ENCODE results near the gene XYLT1. TPM values are rescaled to one million over a fixed set of nuclear protein-coding genes. Genes with fewer than 3 reads are reported as not detected.

XYLT1 gene
- total RNA-seq, 4 donors from 2014 or later, result 6.6 to 17.2 (median 10.0) TPM

DNA sequence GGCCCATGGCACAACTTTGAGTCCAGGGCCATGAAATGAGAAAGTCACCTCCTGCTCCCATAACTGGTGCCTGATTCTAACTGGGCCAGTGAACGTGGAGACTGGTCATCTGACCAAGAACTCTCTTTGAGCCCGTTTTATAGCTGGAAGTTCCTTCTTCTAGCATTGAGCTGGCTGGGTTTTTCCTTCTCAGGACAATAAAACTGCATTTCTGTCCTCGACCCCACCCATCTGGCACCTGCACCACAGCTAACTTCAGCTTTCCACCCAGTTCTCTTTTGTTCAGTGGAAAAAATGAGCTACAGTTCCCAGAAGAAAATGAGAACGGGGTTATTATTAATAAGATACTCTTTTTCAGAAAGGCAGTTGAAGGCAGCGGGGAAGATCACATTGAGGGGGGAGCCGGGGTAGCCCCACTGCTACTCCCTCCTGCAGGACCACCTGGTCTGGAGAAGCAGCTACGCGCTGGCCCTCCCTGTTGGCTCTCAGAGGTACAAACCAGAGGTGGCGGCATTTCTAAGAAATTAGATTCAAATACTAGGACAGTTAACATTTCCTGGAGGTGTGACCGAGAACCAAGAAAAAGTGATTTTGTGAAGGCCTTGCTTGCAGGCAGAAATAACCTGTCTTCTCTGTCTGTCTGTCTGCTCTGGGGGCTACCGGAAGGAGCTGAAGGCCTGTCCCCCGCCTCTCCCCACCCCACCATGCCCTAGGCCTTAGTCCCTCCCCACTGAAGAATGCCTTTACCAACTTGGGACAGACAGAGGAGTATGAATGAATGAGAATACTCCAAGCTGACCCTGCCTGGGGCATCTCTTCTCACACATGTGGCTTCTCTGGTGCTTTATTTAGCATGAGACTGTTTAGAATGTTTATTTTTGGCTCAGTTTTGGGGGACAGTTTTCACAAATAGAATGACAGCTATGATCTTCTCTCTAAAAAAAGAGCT, 123.9 kb downstream of the XYLT1 start:
- Histone ChIP-seq H3K27me3 (no peaks in the 10 kb centered on the region), H3K36me3 (no peaks in the 10 kb centered on the region), H3K9me3 (no peaks in the 10 kb centered on the region), H3K4me3 (no peak overlapping the region), H3K27ac (peak overlapping the region in 3 of 4 donors; percentile 55 to 75 (median 72)), H3K4me1 (peaks cover 20 to 76% (median 36%) of the 10 kb centered on the region in 3 donors)
- intact Hi-C loops (cut with DNase I), result no loop called here
- WGBS, 2 donors, result 54 to 57% methylated on average over 12 of the region's 12 CpGs
- DNase-seq, result no peak
- TF ChIP-seq POLR2A (IDR thresholded peaks at IDR 0.05), result no peak
- TF ChIP-seq, protein P1, sequence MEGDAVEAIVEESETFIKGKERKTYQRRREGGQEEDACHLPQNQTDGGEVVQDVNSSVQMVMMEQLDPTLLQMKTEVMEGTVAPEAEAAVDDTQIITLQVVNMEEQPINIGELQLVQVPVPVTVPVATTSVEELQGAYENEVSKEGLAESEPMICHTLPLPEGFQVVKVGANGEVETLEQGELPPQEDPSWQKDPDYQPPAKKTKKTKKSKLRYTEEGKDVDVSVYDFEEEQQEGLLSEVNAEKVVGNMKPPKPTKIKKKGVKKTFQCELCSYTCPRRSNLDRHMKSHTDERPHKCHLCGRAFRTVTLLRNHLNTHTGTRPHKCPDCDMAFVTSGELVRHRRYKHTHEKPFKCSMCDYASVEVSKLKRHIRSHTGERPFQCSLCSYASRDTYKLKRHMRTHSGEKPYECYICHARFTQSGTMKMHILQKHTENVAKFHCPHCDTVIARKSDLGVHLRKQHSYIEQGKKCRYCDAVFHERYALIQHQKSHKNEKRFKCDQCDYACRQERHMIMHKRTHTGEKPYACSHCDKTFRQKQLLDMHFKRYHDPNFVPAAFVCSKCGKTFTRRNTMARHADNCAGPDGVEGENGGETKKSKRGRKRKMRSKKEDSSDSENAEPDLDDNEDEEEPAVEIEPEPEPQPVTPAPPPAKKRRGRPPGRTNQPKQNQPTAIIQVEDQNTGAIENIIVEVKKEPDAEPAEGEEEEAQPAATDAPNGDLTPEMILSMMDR (IDR thresholded peaks at IDR 0.05), result no peak

DNA sequence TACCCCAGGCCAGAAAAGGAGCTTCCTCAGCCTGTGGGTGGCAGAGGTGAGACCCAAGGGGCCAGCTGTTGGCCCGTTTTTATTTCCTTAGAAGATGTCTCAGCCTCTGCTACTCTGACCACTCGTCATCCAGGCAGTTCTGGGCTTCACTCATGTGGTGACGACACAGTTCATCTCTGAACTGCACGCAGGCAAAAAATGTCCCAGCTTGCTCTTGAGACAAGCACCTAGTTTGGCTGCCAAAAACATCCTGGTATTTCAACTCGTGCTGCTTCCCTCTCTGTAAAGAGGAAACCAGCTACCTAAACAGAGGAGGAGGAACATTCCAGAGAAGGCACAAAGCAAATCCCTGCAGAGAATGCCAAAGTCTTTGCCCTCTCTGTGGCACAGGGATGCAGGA, 125.7 kb downstream of the XYLT1 start:
- TF ChIP-seq POLR2A (IDR thresholded peaks at IDR 0.05), result no peak
- TF ChIP-seq, protein P1 (IDR thresholded peaks at IDR 0.05), result no peak
- H3K27me3 ChIP-seq, result no peaks in the 10 kb centered on the region
- H3K4me1 ChIP-seq, result peaks cover 20 to 75% (median 46%) of the 10 kb centered on the region in 3 donors
- no peak overlapping the region for H3K4me3 ChIP-seq
- no peak for DNase-seq
- H3K27ac ChIP-seq, result peak overlapping the region; percentile 28 to 86 (median 64)
- intact Hi-C loops (cut with DNase I), result no loop called here
- H3K36me3 ChIP-seq, result no peaks in the 10 kb centered on the region
- 10 to 26% methylated on average over 5 of the region's 5 CpGs for WGBS, 2 donors
- no peaks in the 10 kb centered on the region for H3K9me3 ChIP-seq

DNA sequence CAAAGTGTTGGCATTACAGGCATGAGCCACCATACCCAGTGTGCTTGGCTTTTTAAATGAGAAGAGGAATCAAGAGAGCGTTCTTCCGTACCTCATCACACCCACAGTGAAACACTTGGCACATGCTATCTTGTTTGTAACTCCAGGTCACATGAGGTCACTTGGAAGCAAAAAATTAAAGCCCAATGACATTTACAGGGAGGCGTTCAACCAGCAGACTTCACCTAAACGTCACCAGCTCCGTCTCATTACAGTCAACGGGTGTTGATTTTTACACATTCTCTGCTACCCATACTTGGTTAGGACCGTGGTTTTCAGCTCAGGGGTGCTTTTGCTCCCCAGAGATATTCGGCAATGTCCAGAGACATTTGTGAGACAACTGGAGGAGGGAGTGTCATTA, 127.0 kb downstream of the XYLT1 start:
- H3K9me3 ChIP-seq, result no peaks in the 10 kb centered on the region
- H3K36me3 ChIP-seq, result no peaks in the 10 kb centered on the region
- H3K27me3 ChIP-seq, result no peaks in the 10 kb centered on the region
- intact Hi-C loops (cut with DNase I), result no loop called here
- no peak for TF ChIP-seq POLR2A (IDR thresholded peaks at IDR 0.05)
- TF ChIP-seq, protein P1 (IDR thresholded peaks at IDR 0.05), result no peak
- H3K4me1 ChIP-seq, result peaks cover 20 to 81% (median 46%) of the 10 kb centered on the region in 3 donors
- no peak for DNase-seq
- 62 to 88% methylated on average over 8 of the region's 8 CpGs for WGBS, 2 donors
- peak overlapping the region; percentile 28 to 72 (median 58) for H3K27ac ChIP-seq
- no peak overlapping the region for H3K4me3 ChIP-seq

DNA sequence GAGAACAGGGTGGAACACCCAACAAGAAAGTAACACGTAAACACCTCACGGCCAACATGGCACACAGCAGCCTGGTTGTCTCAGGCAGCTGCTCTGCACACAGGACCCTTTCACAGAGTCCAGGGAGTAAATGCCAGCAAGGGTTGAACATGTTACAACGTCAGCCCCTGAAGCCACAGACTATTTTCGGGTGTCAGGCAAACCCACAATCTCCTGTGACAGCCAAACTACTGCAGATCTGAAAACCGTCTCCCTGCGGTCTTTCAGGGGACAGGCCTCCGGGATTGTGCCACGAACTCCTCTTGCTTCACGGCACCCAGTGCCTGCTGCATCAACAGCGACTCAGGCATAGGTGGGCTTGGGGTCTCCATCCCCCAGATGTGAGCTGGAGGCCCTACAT, 127.7 kb downstream of the XYLT1 start:
- Histone ChIP-seq H3K9me3 (no peaks in the 10 kb centered on the region), H3K36me3 (no peaks in the 10 kb centered on the region), H3K27ac (peak overlapping the region; percentile 28 to 72 (median 58)), H3K4me3 (no peak overlapping the region), H3K27me3 (no peaks in the 10 kb centered on the region), H3K4me1 (peaks cover 20 to 80% (median 45%) of the 10 kb centered on the region in 3 donors)
- TF ChIP-seq, protein P1 (IDR thresholded peaks at IDR 0.05), result no peak
- TF ChIP-seq POLR2A (IDR thresholded peaks at IDR 0.05), result no peak
- intact Hi-C loops (cut with DNase I), result no loop called here
- WGBS, 2 donors, result 63 to 76% methylated on average over 7 to 10 of the region's 10 CpGs
- no peak for DNase-seq

DNA sequence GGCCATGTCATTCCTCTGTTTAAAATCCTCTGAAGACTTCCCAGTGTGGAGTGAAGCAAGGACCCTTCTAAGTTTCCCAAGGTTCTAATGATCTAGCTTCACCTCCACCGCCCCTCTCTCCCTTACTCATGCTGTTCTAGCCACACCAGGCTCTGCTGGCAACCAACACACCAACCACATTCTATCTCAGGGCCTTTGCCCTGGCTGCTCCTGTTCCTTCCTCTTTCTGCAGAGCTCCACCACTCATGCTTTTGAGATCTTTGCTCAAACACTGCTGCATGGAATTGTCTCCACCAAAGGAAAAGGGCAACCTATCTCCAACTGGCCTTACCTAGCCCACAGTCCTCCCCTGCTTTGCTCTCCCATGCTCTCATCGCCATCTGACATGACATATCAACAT, 128.7 kb downstream of the XYLT1 start:
- Histone ChIP-seq H3K4me1 (peaks cover 11 to 70% (median 35%) of the 10 kb centered on the region in 3 donors), H3K4me3 (no peak overlapping the region), H3K36me3 (no peaks in the 10 kb centered on the region), H3K27me3 (no peaks in the 10 kb centered on the region), H3K9me3 (no peaks in the 10 kb centered on the region), H3K27ac (peak overlapping the region in 3 of 4 donors; percentile 55 to 72 (median 66))
- DNase-seq, result no peak
- 88 to 90% methylated on average over 2 of the region's 2 CpGs for WGBS, 2 donors
- intact Hi-C loops (cut with DNase I), result no loop called here
- TF ChIP-seq, protein P1 (IDR thresholded peaks at IDR 0.05), result no peak
- TF ChIP-seq POLR2A (IDR thresholded peaks at IDR 0.05), result no peak

All from esophagus squamous epithelium (tissue), 5 donors.